ENCODE data around the gene SCEL. TPM values are rescaled to one million over a fixed set of nuclear protein-coding genes. Genes with fewer than 3 reads are reported as not detected.

The SCEL gene
- total and polyA plus RNA-seq, 2 of the 4 experiments (the other 2 are of a cell fraction): not detected

DNA sequence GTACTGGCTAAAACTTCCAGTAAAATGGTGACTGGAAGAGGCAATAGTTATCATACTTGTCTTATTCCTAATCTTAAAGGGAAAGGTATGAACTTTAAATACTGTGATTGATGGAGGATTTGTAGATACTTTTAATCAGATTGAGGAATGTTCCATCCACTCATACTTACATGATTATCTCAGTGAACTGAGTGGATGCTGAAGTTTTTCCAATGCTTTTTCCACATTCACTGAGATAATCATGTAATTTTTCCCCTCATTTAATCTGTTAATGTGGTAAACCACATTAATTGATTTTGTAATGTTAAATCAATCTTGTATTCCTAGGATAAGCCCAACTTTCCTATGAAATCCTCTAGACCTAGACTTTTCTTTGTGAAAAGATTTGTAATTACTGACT lies 17.2 kb upstream of the SCEL start:
- no peak for DNase-seq
- no peak overlapping the region for H2AK9ac ChIP-seq (replicated peaks; ENCODE audit: low read depth, low read length, poor library complexity)
- CTCF ChIA-PET: no interaction called here
- H2BK20ac ChIP-seq (ENCODE audit: low read depth, low read length): no peak overlapping the region
- no peak overlapping the region for H4K8ac ChIP-seq (ENCODE audit: low read depth in 2 of 2, low read length in 2 of 2)
- in situ Hi-C loops (cut with MboI; ENCODE audit: low sequenced_read_pairs): no loop called here
- no peaks in the 10 kb centered on the region for H3K9me1 ChIP-seq (ENCODE audit: insufficient read depth, low read length)
- H3K9me3 ChIP-seq (ENCODE audit: control insufficient read depth, insufficient read depth, low read length): no peaks in the 10 kb centered on the region
- H3K79me1 ChIP-seq (ENCODE audit: low read depth in 1 of 2, low read length in 2 of 2): no peaks in the 10 kb centered on the region
- no peak overlapping the region for H2BK15ac ChIP-seq (ENCODE audit: low read depth, low read length)
- no peak overlapping the region for H2AFZ ChIP-seq (replicated peaks; ENCODE audit: low read length, poor library complexity)
- H4K5ac ChIP-seq (ENCODE audit: low read depth, low read length): no peak overlapping the region
- H2BK5ac ChIP-seq (ENCODE audit: low read depth, low read length, poor library complexity, severe bottlenecking): no peak overlapping the region
- POLR2A ChIA-PET (ENCODE audit: unreplicated experiment): no interaction called here
- dilution Hi-C loops (cut with HindIII; ENCODE audit: low sequenced_read_pairs, unreplicated experiment): no loop called here
- no peaks in the 10 kb centered on the region for H3K4me1 ChIP-seq (ENCODE audit: control insufficient read depth, insufficient read depth, low read length)
- H3K4me2 ChIP-seq (ENCODE audit: low read depth, low read length): no peak overlapping the region
- H4K91ac ChIP-seq (ENCODE audit: insufficient read depth, low read depth, low read length): no peak overlapping the region
- no peak overlapping the region for H2BK120ac ChIP-seq (ENCODE audit: low read depth, low read length)
- no peak overlapping the region for H3K23ac ChIP-seq (ENCODE audit: low read depth, low read length)
- no TSS peak for BruUV-seq (replicated peaks)
- no peak overlapping the region for H3K56ac ChIP-seq (ENCODE audit: extremely low read depth, insufficient read depth, low read length)
- H4K20me1 ChIP-seq (ENCODE audit: insufficient read depth, low read length): no peaks in the 10 kb centered on the region
- no peak overlapping the region for H3K4ac ChIP-seq (ENCODE audit: low read depth, low read length)
- intact Hi-C loops (cut with micrococcal nuclease): no loop called here
- H2AK5ac ChIP-seq (ENCODE audit: low read depth, low read length): no peak overlapping the region
- no peak overlapping the region for H3K18ac ChIP-seq (ENCODE audit: low read depth, low read length)
- no peaks in the 10 kb centered on the region for H3K27me3 ChIP-seq (ENCODE audit: control insufficient read depth, insufficient read depth, low read length)
- H3K27ac ChIP-seq (ENCODE audit: insufficient read depth, low read length): no peak overlapping the region
- TF ChIP-seq MXI1 (IDR thresholded peaks at IDR 0.05; ENCODE audit: borderline replicate concordance, low read depth, low read length) (no peak), CHD1 (IDR thresholded peaks at IDR 0.05; ENCODE audit: low read depth, low read length) (no peak), BHLHE40 (IDR thresholded peaks at IDR 0.05; ENCODE audit: low read depth, low read length) (no peak), RFX5 (IDR thresholded peaks at IDR 0.05; ENCODE audit: low read depth, low read length) (no peak), RCOR1 (IDR thresholded peaks at IDR 0.05; ENCODE audit: insufficient replicate concordance, low read length) (no peak), SMC3 (IDR thresholded peaks at IDR 0.05; ENCODE audit: low read depth, low read length) (no peak), MAFK (IDR thresholded peaks at IDR 0.05; ENCODE audit: low read depth, low read length) (no peak), POLR2A (IDR thresholded peaks at IDR 0.05; ENCODE audit: low read depth, low read length) (no peak), NFE2L2 (IDR thresholded peaks at IDR 0.05; ENCODE audit: low read depth, low read length) (no peak), RAD21 (IDR thresholded peaks at IDR 0.05; ENCODE audit: low read length) (no peak), FOS (IDR thresholded peaks at IDR 0.05; ENCODE audit: low read depth, low read length) (no peak)
- TF ChIP-seq, protein P1, sequence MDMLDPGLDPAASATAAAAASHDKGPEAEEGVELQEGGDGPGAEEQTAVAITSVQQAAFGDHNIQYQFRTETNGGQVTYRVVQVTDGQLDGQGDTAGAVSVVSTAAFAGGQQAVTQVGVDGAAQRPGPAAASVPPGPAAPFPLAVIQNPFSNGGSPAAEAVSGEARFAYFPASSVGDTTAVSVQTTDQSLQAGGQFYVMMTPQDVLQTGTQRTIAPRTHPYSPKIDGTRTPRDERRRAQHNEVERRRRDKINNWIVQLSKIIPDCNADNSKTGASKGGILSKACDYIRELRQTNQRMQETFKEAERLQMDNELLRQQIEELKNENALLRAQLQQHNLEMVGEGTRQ (IDR thresholded peaks at IDR 0.05; ENCODE audit: low read depth, low read length): no peak
- TF ChIP-seq, protein P2, sequence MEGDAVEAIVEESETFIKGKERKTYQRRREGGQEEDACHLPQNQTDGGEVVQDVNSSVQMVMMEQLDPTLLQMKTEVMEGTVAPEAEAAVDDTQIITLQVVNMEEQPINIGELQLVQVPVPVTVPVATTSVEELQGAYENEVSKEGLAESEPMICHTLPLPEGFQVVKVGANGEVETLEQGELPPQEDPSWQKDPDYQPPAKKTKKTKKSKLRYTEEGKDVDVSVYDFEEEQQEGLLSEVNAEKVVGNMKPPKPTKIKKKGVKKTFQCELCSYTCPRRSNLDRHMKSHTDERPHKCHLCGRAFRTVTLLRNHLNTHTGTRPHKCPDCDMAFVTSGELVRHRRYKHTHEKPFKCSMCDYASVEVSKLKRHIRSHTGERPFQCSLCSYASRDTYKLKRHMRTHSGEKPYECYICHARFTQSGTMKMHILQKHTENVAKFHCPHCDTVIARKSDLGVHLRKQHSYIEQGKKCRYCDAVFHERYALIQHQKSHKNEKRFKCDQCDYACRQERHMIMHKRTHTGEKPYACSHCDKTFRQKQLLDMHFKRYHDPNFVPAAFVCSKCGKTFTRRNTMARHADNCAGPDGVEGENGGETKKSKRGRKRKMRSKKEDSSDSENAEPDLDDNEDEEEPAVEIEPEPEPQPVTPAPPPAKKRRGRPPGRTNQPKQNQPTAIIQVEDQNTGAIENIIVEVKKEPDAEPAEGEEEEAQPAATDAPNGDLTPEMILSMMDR (conservative IDR thresholded peaks at IDR 0.05; ENCODE audit: low read depth, low read length): no peak
- TF ChIP-seq, protein P3, sequence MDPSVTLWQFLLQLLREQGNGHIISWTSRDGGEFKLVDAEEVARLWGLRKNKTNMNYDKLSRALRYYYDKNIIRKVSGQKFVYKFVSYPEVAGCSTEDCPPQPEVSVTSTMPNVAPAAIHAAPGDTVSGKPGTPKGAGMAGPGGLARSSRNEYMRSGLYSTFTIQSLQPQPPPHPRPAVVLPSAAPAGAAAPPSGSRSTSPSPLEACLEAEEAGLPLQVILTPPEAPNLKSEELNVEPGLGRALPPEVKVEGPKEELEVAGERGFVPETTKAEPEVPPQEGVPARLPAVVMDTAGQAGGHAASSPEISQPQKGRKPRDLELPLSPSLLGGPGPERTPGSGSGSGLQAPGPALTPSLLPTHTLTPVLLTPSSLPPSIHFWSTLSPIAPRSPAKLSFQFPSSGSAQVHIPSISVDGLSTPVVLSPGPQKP (IDR thresholded peaks at IDR 0.05; ENCODE audit: borderline replicate concordance, low read depth, low read length): no peak
- H3K9ac ChIP-seq (ENCODE audit: low read depth, low read length): no peak overlapping the region
- no peaks in the 10 kb centered on the region for H3K36me3 ChIP-seq (ENCODE audit: control insufficient read depth, insufficient read depth, low read length)
- no peak overlapping the region for H3K4me3 ChIP-seq (ENCODE audit: insufficient read depth, low read depth, low read length)
- ATAC-seq (ENCODE audit: low read depth): no peak
- H3K14ac ChIP-seq (replicated peaks; ENCODE audit: low read depth, low read length): no peak overlapping the region

Data from IMR-90 (cell line).